Fibroblast of the aortic adventitia (primary cell): ENCODE measurements around the gene BNIPL. TPM values are rescaled to one million over a fixed set of nuclear protein-coding genes. Genes with fewer than 3 reads are reported as not detected.

ENCODE experiments used
- DNase-seq: peaks from one replicate; pipeline ENCODE4 v3.0.0-alpha.2; 2010; ENCODE audit warnings: low read depth
- H3K4me3 ChIP-seq: 2 replicates; pipeline ENCODE4 v1.5.1; 2011; ENCODE audit warnings: low read depth, mild to moderate bottlenecking, control low read depth, low read length, moderate library complexity
- CTCF ChIP-seq: IDR thresholded peaks from 2 replicates; pipeline ENCODE4 v1.5.1; 2011; ENCODE audit warnings: mild to moderate bottlenecking, low read length, control low read depth, inconsistent platforms; ENCODE audit not compliant: insufficient read depth
- total RNA-seq: library from RNA; depleted of rRNA; stranded (reverse); fragments of >200 nt; gene quantifications from 2 replicates; pipeline ENCODE4 v1.2.3, GENCODE V29; 2012; ENCODE audit warnings: low replicate concordance

Gene BNIPL
- total RNA-seq, 1 donor: 0.18 TPM

DNA sequence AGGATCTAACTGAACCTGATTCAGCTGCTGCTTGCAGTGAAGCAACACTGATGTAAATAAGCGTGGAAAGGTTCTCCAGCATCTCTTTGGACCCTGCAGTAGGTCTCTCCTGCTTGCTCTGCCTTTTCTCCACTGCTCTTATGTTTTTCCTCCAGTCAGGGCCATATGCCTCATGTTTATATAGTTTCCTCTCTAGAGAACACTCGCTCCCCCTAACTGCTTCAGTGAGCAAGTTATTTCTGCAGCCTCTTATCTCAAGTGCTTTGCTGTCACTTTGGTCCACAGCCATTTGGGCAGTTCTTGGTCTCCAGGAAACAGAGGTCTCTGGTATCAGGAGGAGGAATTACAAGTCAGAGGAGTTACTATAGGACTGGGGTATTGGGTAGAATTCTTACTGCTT is 22.9 kb upstream of the BNIPL start:
- H3K4me3 ChIP-seq: no peak overlapping the region
- DNase-seq: peak; percentile 87
- peak; percentile 41 for TF ChIP-seq CTCF

DNA sequence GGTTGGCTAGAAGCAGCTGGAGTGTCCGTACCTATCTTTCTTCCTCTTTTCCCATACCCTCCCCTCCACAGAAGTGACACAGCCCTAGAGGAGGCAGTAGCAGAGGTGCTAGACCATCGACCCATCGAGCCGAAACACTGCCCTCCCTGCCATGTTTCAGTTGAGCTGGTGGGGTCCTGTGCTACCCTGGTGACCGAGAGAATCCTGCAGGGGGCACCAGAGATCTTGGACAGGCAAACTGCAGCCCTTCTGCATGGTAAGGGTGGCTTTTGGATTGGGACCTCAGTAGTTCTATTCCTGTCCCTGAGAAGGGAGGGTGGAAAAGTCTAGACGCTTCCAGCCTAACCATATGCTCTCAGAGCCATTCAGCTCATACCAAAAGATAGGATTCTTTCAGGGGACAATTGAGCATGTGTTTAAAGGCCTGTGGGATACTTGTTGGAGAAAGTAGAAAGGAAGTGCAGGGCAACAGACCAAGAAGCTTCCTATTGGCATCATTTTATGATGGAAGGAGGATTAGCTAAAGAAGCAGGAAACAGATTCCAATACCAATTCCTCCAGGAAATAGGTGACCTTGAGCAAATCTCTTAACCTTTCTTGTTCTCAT is 11.7 kb upstream of the BNIPL start:
- no peak overlapping the region for H3K4me3 ChIP-seq
- peak; percentile 74 for DNase-seq
- peak; percentile 82 for TF ChIP-seq CTCF

DNA sequence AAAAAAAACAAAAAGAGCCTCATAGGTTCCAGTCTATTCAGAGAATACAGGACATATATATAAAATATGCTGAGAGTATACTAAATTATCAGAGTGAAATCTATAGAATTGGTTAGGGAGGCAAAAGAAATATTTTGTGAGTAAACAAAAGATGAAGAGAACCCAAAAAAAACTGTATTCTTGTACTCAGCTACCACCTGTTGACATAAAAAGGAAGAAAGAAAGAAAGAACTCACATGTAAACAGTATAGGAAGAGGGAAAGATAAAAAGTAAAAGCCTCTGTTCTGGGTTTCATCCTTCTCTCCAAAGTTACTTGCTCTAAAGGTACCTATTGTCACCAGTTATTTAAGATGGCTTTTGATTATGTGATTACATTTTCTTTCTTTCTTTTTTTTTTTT is 9.9 kb upstream of the BNIPL start:
- no peak for DNase-seq
- no peak for TF ChIP-seq CTCF
- H3K4me3 ChIP-seq: no peak overlapping the region

DNA sequence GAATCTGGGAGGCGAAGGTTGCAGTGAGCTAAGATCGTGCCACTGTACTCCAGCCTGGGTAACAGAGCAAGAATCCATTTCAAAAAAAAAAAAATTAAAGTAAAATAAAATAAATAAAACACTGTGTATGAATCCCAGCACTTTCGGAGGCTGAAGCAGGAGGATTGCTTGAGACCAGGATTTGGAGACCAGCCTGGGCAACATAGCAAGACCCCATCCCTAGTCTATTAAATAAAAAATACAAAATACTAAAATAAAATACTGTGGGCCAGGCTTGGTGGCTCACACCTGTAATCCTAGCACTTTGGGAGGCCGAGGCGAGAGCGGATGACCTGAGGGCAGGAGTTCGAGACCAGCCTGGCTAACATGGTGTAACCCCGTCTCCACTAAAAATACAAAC is 4.2 kb upstream of the BNIPL start:
- no peak overlapping the region for H3K4me3 ChIP-seq
- no peak for DNase-seq
- no peak for TF ChIP-seq CTCF

- no peak for DNase-seq
- H3K4me3 ChIP-seq: no peak overlapping the region
- TF ChIP-seq CTCF: no peak
These were observed 1.2 kb upstream of the BNIPL start for GRCh38 chr1:151035167-151035566.

DNA sequence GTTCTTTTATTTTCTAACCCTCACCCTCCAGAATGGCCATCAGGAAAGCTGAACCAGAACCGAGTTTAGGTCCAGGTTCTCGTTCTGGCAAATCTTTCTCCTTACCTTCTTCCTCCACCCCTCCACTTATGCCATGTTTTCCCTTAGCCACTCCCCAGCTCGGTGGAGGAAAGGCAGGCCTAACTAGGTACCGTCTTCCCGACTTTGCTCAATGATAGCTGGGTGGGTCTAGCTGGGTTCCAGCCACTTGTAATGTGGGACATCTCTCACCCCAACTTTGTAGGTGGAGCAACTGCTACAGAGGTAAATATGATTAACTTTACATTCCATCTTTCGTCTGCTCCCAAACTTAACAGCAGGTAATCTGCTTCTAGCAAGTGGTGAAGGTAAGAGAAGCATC is 646 bp downstream of the BNIPL start:
- DNase-seq: no peak
- H3K4me3 ChIP-seq: no peak overlapping the region
- no peak for TF ChIP-seq CTCF

DNA sequence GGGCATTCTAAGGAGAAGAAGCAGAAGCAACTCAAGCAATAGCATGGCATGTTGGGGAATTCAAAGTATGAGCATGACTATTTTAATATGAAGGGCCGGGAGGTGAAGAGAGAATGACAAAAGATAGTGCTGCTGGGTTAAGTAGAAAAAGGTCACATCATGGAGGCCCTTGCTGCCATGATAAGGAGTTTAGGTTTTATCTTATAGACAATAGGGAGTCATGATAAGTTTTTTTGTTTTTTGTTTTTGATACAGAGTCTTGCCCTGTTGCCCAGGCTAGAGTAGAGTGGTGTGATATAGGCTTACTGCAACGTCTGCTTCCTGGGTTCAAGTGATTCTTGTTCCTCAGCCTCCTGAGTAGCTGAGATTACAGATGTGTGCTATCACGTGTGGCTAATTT is 3.1 kb downstream of the BNIPL start:
- no peak for DNase-seq
- no peak overlapping the region for H3K4me3 ChIP-seq
- no peak for TF ChIP-seq CTCF
